OCI-LY7 (cell line): ENCODE results near the gene BBS9. TPM values are rescaled to one million over a fixed set of nuclear protein-coding genes. Genes with fewer than 3 reads are reported as not detected.

ENCODE experiments used
- BruUV-seq: library from RNA; stranded (reverse); fragments of 400-500 nt; replicated peaks from 2 replicates; lab custom pipeline; 2021; lab: Mats Ljungman, UMichigan
- CTCF ChIA-PET: fragments of 300-600 bp; sonication (Branson Sonifier 250); formaldehyde crosslinking; loops from one replicate; lab custom pipeline; 2022; ENCODE audit warnings: antibody characterized with exemption; ENCODE audit not compliant: unreplicated experiment; lab: Charles Lee
- POLR2A ChIA-PET: fragments of 300-600 bp; sonication (Branson Sonifier 250); formaldehyde crosslinking; loops from one replicate; lab custom pipeline; 2022; ENCODE audit warnings: antibody characterized with exemption; lab: Charles Lee
- DNase-seq: peaks from one replicate; pipeline ENCODE4 v3.0.0-alpha.2; 2015; ENCODE audit warnings: low spot score
- H2AFZ ChIP-seq: fragments of 200-600 bp; sonication (generic), shearing (Covaris generic); 2 replicates; pipeline ENCODE4 v1.6.1; 2014; ENCODE audit warnings: mild to moderate bottlenecking, antibody characterized with exemption, low read length, moderate library complexity
- H3K27ac ChIP-seq: fragments of 200-600 bp; sonication (generic); 2 replicates; pipeline ENCODE4 v1.5.1; 2014; ENCODE audit warnings: mixed run types, low read depth, mild to moderate bottlenecking, moderate library complexity, low read length, inconsistent platforms; ENCODE audit not compliant: poor library complexity, severe bottlenecking
- H3K36me3 ChIP-seq: fragments of 200-600 bp; sonication (generic); 2 replicates; pipeline ENCODE4 v1.6.1; 2014; ENCODE audit warnings: mild to moderate bottlenecking, antibody characterized with exemption, low read length, moderate library complexity, mixed read lengths; ENCODE audit not compliant: insufficient read depth
- H3K4me1 ChIP-seq: fragments of 200-600 bp; sonication (generic); 2 replicates; pipeline ENCODE4 v1.5.1; 2014; ENCODE audit warnings: mild to moderate bottlenecking, low read length; ENCODE audit not compliant: insufficient read depth, poor library complexity, severe bottlenecking
- H3K4me2 ChIP-seq: fragments of 200-600 bp; sonication (generic); 2 replicates; pipeline ENCODE4 v1.6.1; 2014; ENCODE audit warnings: mild to moderate bottlenecking, low read length
- H3K4me3 ChIP-seq: fragments of 200-600 bp; sonication (generic); 2 replicates; pipeline ENCODE4 v1.5.1; 2014; ENCODE audit warnings: mild to moderate bottlenecking, low read depth, low read length; ENCODE audit not compliant: poor library complexity, severe bottlenecking
- H3K79me2 ChIP-seq: fragments of 200-600 bp; sonication (generic); 2 replicates; pipeline ENCODE4 v1.6.1; 2016; ENCODE audit warnings: low read depth, mild to moderate bottlenecking, low read length, moderate library complexity, mixed read lengths; ENCODE audit not compliant: insufficient read depth
- H3K9me2 ChIP-seq: fragments of 200-600 bp; sonication (generic); 2 replicates; pipeline ENCODE4 v1.6.1; 2016; ENCODE audit warnings: mild to moderate bottlenecking, low read length, mixed read lengths; ENCODE audit not compliant: insufficient read depth
- H3K9me3 ChIP-seq: fragments of 200-600 bp; sonication (generic); 2 replicates; pipeline ENCODE4 v1.6.1; 2014; ENCODE audit warnings: mild to moderate bottlenecking, mixed run types, low read length, mixed read lengths
- H4K20me1 ChIP-seq: fragments of 200-600 bp; sonication (generic); 2 replicates; pipeline ENCODE4 v1.6.1; 2014; ENCODE audit warnings: mild to moderate bottlenecking, antibody characterized with exemption, low read length, moderate library complexity, mixed read lengths; ENCODE audit not compliant: insufficient read depth
- CTCF ChIP-seq: fragments of 200-600 bp; sonication (generic); conservative IDR thresholded peaks from 2 replicates; pipeline ENCODE4 v1.5.1; 2014; ENCODE audit warnings: mild to moderate bottlenecking, antibody characterized with exemption, low read length, moderate library complexity, mixed read lengths
- EZH2phosphoT487 ChIP-seq: fragments of 200-600 bp; sonication (generic); IDR thresholded peaks from 2 replicates; pipeline ENCODE4 v1.6.1; 2018; ENCODE audit warnings: low read depth, borderline replicate concordance, mild to moderate bottlenecking, mixed run types, antibody characterized with exemption, low read length, moderate library complexity, mixed read lengths
- intact Hi-C: fragments of 100-400 bp; cut with micrococcal nuclease; formaldehyde crosslinking; loops from one replicate; pipeline ENCODE4 v1.10.0; 2022; ENCODE audit not compliant: unreplicated experiment
- total RNA-seq, 2 experiments: library from RNA; depleted of rRNA in 1 of 2; stranded (reverse); fragments of >200 nt in 1 of 2; shearing (Covaris generic) in 1 of 2; gene quantifications; 2 replicates each; pipeline ENCODE4 v1.2.3, GENCODE V29; 2014 to 2022

BBS9 gene
- total RNA-seq, 2 experiments from 2014 or later: 6.8 to 14.8 TPM

- H3K9me3 ChIP-seq: no peaks in the 10 kb centered on the region
- no peaks in the 10 kb centered on the region for H3K9me2 ChIP-seq
- CTCF ChIA-PET: no interaction called here
- H3K4me3 ChIP-seq: no peak overlapping the region
- intact Hi-C loops: no loop called here
- no peak for TF ChIP-seq EZH2phosphoT487
- no peak for TF ChIP-seq CTCF
- no peak for DNase-seq
- H3K36me3 ChIP-seq: no peaks in the 10 kb centered on the region
- H4K20me1 ChIP-seq: no peaks in the 10 kb centered on the region
- no peak overlapping the region for H3K27ac ChIP-seq
- no TSS peak for BruUV-seq
- POLR2A ChIA-PET: no interaction called here
- H3K4me2 ChIP-seq: no peak overlapping the region
- no peaks in the 10 kb centered on the region for H3K4me1 ChIP-seq
- H2AFZ ChIP-seq: no peak overlapping the region
- H3K79me2 ChIP-seq: no peaks in the 10 kb centered on the region; the same call in 1 of the 2 replicates
These were observed 144.0 kb downstream of the BBS9 start for GRCh38 chr7:33273356-33273755.

- H3K9me3 ChIP-seq: no peaks in the 10 kb centered on the region
- intact Hi-C loops: no loop called here
- ChIA-PET POLR2A (no interaction called here), CTCF (no interaction called here)
- H3K79me2 ChIP-seq: no peaks in the 10 kb centered on the region; the same call in 1 of the 2 replicates
- no peaks in the 10 kb centered on the region for H3K9me2 ChIP-seq
- H3K27ac ChIP-seq: no peak overlapping the region
- no peaks in the 10 kb centered on the region for H3K36me3 ChIP-seq
- H3K4me2 ChIP-seq: no peak overlapping the region
- TF ChIP-seq CTCF (no peak), EZH2phosphoT487 (no peak)
- H3K4me1 ChIP-seq: no peaks in the 10 kb centered on the region
- H3K4me3 ChIP-seq: no peak overlapping the region
- BruUV-seq: no TSS peak
- no peak overlapping the region for H2AFZ ChIP-seq
- no peak for DNase-seq
- H4K20me1 ChIP-seq: no peaks in the 10 kb centered on the region
These were observed 147.0 kb downstream of the BBS9 start for GRCh38 chr7:33276325-33276724.

- no peaks in the 10 kb centered on the region for H3K9me3 ChIP-seq
- no peak for TF ChIP-seq CTCF
- TF ChIP-seq EZH2phosphoT487: no peak
- H4K20me1 ChIP-seq: no peaks in the 10 kb centered on the region
- H3K4me2 ChIP-seq: no peak overlapping the region
- no TSS peak for BruUV-seq
- no peak overlapping the region for H3K27ac ChIP-seq
- ChIA-PET POLR2A (no interaction called here), CTCF (no interaction called here)
- H3K4me1 ChIP-seq: no peaks in the 10 kb centered on the region
- no peak for DNase-seq
- no peaks in the 10 kb centered on the region; the same call in 1 of the 2 replicates for H3K79me2 ChIP-seq
- H2AFZ ChIP-seq: no peak overlapping the region
- H3K4me3 ChIP-seq: no peak overlapping the region
- no peaks in the 10 kb centered on the region for H3K9me2 ChIP-seq
- intact Hi-C loops: no loop called here
- H3K36me3 ChIP-seq: no peaks in the 10 kb centered on the region
These were observed 147.4 kb downstream of the BBS9 start for GRCh38 chr7:33276729-33277128.
